Gastrocnemius medialis (tissue), 4 donors: ENCODE measurements around the gene SPEG.
A peak's percentile ranks its signal among the peaks of the same experiment; 100 is the strongest.

Source experiments
- CTCF ChIP-seq, 5 experiments: fragments of 450-650 bp in 3 of 5; fragments of 200-600 bp in 2 of 5; sonication (generic) in 2 of 5; IDR thresholded peaks in 4 of 5; conservative IDR thresholded peaks in 1 of 5; 1 replicate in 4 of 5; 2 replicates in 1 of 5; pipeline ENCODE4 v1.5.1; 2016 to 2019; ENCODE audit warnings: antibody characterized with exemption in 5 of 5, mild to moderate bottlenecking in 3 of 5, moderate library complexity in 3 of 5
- POLR2A ChIP-seq, 2 donors: fragments of 450-650 bp; IDR thresholded peaks; one replicate each; pipeline ENCODE4 v1.6.1; 2017; ENCODE audit warnings: antibody characterized with exemption in 2 of 2, mild to moderate bottlenecking in 2 of 2, moderate library complexity in 2 of 2

GRCh38 chr2:219475697-219476651 lies 41.3 kb downstream of the SPEG start:
- no peak for TF ChIP-seq POLR2A (IDR thresholded peaks at IDR 0.05)
- peak; percentile 73 to 86 (median 77) for TF ChIP-seq CTCF (IDR thresholded peaks at IDR 0.05 in 4 of 5, conservative IDR thresholded peaks at IDR 0.05 in 1 of 5)
